HUES6 (cell line): Measurements from ENCODE around the gene MARCO.

Source experiments
- H3K27ac ChIP-seq: 2 replicates; pipeline ENCODE4 v1.7.0; 2013; ENCODE audit warnings: low read depth, mild to moderate bottlenecking, low read length, inconsistent platforms
- H3K27me3 ChIP-seq: 2 replicates; pipeline ENCODE4 v1.6.1; 2013; ENCODE audit warnings: low read length; ENCODE audit not compliant: control insufficient read depth, insufficient read depth
- H3K36me3 ChIP-seq: 2 replicates; pipeline ENCODE4 v1.6.1; 2013; ENCODE audit warnings: low read length; ENCODE audit not compliant: control insufficient read depth, insufficient read depth
- H3K4me1 ChIP-seq: 2 replicates; pipeline ENCODE4 v1.6.1; 2013; ENCODE audit warnings: low read length; ENCODE audit not compliant: control insufficient read depth, insufficient read depth
- H3K4me3 ChIP-seq: 2 replicates; pipeline ENCODE4 v1.5.1; 2013; ENCODE audit warnings: low read depth, low read length
- H3K9ac ChIP-seq: one replicate; pipeline ENCODE4 v1.6.1; 2013; ENCODE audit warnings: mild to moderate bottlenecking, low read length
- H3K9me3 ChIP-seq: 2 replicates; pipeline ENCODE4 v1.6.1; 2013; ENCODE audit warnings: low read depth, low read length; ENCODE audit not compliant: control insufficient read depth, insufficient read depth

MARCO gene, protein sequence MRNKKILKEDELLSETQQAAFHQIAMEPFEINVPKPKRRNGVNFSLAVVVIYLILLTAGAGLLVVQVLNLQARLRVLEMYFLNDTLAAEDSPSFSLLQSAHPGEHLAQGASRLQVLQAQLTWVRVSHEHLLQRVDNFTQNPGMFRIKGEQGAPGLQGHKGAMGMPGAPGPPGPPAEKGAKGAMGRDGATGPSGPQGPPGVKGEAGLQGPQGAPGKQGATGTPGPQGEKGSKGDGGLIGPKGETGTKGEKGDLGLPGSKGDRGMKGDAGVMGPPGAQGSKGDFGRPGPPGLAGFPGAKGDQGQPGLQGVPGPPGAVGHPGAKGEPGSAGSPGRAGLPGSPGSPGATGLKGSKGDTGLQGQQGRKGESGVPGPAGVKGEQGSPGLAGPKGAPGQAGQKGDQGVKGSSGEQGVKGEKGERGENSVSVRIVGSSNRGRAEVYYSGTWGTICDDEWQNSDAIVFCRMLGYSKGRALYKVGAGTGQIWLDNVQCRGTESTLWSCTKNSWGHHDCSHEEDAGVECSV

DNA sequence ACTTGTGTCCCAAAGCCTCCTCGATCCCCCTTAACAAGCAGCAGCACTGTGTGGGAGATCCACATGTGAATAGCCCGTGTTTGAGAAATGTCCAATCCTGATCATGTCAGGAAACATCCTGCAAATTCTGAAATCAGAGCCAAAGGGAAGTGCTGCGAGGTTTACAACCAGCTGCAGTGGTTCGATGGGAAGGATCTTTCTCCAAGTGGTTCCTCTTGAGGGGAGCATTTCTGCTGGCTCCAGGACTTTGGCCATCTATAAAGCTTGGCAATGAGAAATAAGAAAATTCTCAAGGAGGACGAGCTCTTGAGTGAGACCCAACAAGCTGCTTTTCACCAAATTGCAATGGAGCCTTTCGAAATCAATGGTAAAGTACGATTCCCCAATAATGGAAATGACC is at the start of gene MARCO:
Gene MARCO, plus strand, starts transcription at position 164 of the 400 bp plus-strand sequence. Its CDS starts 107 bp downstream, at position 271.
- Histone ChIP-seq H3K4me1 (no peaks in the 10 kb centered on the region), H3K9me3 (no peaks in the 10 kb centered on the region), H3K36me3 (no peaks in the 10 kb centered on the region), H3K27me3 (peaks cover 12% of the 10 kb centered on the region; the same call in 1 of the 2 replicates), H3K4me3 (no peak within 1 kb of the TSS), H3K9ac (no peak within 1 kb of the TSS), H3K27ac (no peak within 1 kb of the TSS)

DNA sequence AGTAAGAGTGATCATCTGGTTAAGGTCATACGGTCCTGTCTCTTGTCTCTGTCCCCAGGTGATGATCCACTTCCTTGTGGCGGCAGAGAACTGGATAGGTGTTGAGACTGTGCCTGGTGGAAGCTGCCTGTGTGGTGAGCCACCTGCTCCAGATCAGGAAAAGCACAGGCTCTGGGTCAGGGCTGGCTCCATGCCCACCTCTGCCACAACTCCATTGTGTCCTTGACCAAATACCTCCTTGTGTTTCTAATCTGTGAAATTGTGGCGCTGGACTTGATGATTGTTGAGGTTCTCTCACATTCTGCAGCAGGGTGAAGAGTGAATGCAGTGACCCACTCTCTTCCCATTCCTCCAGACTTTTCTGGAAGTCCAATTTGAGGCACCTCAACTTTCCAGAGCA is 48.9 kb upstream of the MARCO start:
- Histone ChIP-seq H3K4me1 (no peaks in the 10 kb centered on the region), H3K9ac (no peak overlapping the region), H3K4me3 (no peak overlapping the region), H3K36me3 (no peaks in the 10 kb centered on the region), H3K9me3 (peaks cover 7% of the 10 kb centered on the region), H3K27ac (no peak overlapping the region), H3K27me3 (peaks cover 3% of the 10 kb centered on the region; the same call in 1 of the 2 replicates)

DNA sequence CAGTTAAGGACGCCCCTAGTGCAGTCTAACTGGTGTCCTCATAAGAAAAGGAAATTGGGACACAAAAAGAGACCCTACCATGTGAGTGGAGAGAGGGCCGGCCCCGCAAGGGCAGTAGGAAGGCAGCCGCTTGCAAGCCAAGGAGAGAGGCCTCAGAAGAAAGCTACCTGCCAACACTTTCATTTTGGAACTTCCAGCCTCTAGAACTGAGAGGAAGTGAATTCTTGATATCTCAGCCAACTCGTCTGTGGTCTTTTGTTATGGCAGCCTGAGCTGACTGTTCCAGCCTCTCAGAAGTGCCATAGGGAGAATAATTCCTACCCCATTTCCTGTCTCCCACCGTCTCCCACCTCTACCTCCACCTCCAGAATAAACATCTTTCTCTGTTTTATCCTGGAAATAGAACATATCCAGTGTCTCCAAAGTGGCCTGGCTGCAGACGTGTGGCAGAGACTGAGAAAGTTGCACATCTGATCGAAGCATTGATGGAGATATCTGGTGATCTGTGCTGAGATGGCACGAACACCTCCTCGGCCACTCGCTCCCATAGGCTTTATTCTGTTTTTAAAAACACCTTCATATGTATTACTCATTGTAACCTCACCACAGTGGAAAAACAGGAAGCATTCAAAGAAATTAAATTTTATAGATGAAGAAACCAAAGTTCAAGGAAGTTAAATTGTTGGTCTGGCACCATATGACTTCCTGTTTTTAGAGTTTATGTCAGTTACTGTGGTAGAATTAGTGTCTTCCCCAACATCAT is 39.5 kb upstream of the MARCO start:
- H3K27ac ChIP-seq = no peak overlapping the region
- H3K9me3 ChIP-seq = no peaks in the 10 kb centered on the region
- H3K27me3 ChIP-seq = 0 out of 2 replicates have a peak, but pooled peaks cover 9% of the 10 kb centered on the region
- no peak overlapping the region for H3K4me3 ChIP-seq
- no peak overlapping the region for H3K9ac ChIP-seq
- H3K36me3 ChIP-seq = no peaks in the 10 kb centered on the region
- no peaks in the 10 kb centered on the region for H3K4me1 ChIP-seq

DNA sequence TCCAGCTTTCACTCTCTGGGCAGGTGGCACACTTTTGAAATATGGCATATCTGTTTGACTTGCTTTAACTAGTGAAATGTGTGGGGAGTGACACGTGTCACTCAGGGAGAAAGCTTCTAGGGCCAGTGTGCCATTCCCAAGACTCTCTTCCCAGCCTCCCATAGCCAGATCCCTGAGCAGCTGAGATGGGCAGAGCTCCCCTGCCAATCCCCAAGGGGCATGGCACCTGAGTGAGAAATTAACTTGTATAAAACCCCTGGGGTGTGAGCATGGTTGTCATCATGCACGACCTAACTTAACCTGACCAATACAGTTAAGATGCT is 39.0 kb upstream of the MARCO start:
- Histone ChIP-seq H3K9ac (no peak overlapping the region), H3K27me3 (0 out of 2 replicates have a peak, but pooled peaks cover 9% of the 10 kb centered on the region), H3K9me3 (no peaks in the 10 kb centered on the region), H3K4me1 (no peaks in the 10 kb centered on the region), H3K4me3 (no peak overlapping the region), H3K36me3 (no peaks in the 10 kb centered on the region), H3K27ac (no peak overlapping the region)

DNA sequence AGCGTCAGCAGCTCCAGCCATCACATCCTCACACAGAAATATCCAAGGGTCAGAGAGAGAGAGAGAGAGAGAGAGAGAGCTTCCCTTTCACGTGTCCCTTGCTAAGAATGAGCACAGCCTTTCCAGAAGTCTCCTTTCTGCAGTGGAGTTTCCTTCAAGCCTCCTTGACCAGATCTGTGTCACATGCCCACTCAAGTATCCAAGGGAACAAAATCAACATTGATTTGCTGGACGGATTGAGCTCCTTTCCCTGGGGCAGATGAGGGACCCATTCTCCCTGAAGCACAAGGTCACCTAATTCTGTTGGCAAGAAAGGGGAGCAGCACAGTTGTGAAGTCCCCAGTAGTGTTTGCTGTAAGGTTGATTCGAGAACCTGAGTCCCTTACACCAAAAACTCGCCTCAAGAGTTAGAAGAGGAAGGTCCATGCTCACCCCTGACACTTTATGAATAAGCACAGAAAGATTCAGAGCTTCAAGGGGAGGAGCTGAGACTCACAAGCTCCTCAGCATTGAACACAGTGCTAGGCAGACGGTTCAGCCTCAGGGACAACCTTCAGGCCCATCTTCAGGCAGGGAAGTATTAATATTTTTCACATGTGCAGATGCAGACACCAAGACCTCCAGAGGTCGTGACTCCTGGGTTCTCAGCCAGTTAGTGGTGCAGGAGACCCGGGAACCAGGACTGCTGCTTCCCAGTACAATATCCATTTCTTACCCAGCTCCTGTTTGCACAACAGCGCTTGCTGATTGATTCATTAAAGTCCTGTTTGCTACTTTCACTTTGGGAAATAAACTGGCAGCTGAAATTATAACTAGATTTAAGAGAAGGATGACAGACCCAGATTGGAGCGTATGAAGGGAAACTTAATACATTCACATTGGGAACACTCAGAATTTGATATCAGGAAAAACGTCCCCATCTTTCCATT is 38.2 kb upstream of the MARCO start:
- 0 out of 2 replicates have a peak, but pooled peaks cover 9% of the 10 kb centered on the region for H3K27me3 ChIP-seq
- H3K4me3 ChIP-seq = no peak overlapping the region
- H3K36me3 ChIP-seq = no peaks in the 10 kb centered on the region
- no peaks in the 10 kb centered on the region for H3K9me3 ChIP-seq
- H3K4me1 ChIP-seq = no peaks in the 10 kb centered on the region
- H3K27ac ChIP-seq = no peak overlapping the region
- H3K9ac ChIP-seq = no peak overlapping the region

DNA sequence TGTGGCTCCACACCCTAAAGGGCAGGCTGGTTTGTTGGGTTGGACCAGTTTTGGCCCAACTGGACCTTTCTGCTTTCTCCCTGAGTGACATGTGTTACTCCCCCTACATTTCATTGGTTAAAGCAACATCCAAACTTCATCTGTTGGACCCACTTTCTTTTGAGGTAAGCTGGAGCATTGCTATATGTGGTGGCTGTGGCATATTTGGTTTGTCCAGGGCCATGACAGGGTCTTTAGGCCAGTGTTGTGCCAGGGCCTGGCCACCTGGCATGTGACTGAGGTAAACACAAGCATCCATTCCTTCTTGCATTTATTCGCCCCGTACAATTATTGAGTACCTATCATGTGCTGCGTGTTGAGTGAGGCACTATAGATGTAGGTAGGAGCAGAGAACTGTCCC is 36.8 kb upstream of the MARCO start:
- Histone ChIP-seq H3K27ac (no peak overlapping the region), H3K9ac (no peak overlapping the region), H3K36me3 (no peaks in the 10 kb centered on the region), H3K27me3 (0 out of 2 replicates have a peak, but pooled peaks cover 9% of the 10 kb centered on the region), H3K9me3 (no peaks in the 10 kb centered on the region), H3K4me1 (no peaks in the 10 kb centered on the region), H3K4me3 (no peak overlapping the region)

DNA sequence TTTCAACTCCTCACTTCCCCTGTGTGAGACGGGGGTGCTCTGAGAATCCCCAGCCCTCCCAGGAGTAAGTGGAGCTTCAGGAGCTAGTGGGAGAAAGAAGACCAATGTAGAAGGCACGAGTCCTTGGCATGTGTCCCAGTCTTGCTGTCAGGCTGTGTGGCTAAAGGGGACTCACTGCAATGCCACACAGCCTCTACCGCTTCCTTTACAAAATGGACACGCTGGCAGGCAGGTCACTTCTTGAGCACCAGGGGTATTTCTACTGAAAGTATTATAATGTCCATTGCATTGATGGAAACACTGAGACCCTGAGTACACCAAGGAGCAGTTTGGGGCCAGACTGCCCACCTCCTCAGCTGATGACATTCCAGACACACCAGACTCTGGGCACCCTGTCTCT is 35.8 kb upstream of the MARCO start:
- no peaks in the 10 kb centered on the region for H3K9me3 ChIP-seq
- no peak overlapping the region for H3K4me3 ChIP-seq
- H3K36me3 ChIP-seq = no peaks in the 10 kb centered on the region
- H3K27me3 ChIP-seq = 0 out of 2 replicates have a peak, but pooled peaks cover 9% of the 10 kb centered on the region
- H3K27ac ChIP-seq = no peak overlapping the region
- H3K4me1 ChIP-seq = no peaks in the 10 kb centered on the region
- no peak overlapping the region for H3K9ac ChIP-seq

DNA sequence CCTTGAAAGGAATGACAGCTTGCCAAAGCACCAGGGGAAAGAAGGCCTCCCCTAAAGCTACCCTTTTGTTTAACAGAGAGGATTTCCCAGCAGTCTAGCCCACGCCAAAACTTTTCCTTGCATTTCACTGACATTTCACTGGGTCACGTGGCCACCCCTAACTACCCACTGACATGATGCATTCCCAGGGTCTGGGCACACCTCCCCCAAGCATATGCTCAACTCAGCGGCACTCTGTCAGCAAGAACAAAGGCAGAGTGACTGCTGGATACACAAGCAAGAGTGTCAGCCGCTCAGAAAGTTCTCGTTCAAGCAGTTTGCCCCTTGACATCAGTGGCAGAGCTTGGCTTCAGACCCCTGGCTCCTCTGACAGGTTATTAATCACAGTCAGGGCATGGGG is 34.2 kb upstream of the MARCO start:
- Histone ChIP-seq H3K36me3 (no peaks in the 10 kb centered on the region), H3K9me3 (no peaks in the 10 kb centered on the region), H3K27me3 (0 out of 2 replicates have a peak, but pooled peaks cover 6% of the 10 kb centered on the region), H3K4me1 (no peaks in the 10 kb centered on the region), H3K27ac (no peak overlapping the region), H3K4me3 (no peak overlapping the region), H3K9ac (no peak overlapping the region)

DNA sequence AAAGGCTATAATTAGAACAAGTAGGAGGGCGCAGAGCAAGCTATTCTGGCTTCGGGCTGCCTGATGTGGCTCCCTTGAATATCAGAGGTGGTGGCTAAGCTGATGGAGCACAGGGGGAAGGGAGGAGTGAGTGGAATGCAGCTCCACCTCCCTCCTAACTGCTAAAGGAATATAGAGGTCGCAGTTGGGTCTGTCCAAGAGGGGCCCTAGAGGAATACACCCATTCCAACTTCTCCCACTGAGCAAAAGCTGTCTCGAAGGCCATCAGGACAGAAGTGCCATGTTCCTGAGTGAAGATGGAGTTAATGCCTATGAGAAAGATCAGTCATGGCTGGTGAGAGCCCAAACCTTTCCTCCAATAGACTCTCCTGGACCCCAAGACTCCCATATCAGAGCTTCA is 32.8 kb upstream of the MARCO start:
- Histone ChIP-seq H3K4me3 (no peak overlapping the region), H3K36me3 (no peaks in the 10 kb centered on the region), H3K9ac (no peak overlapping the region), H3K9me3 (no peaks in the 10 kb centered on the region), H3K27me3 (no peaks in the 10 kb centered on the region), H3K27ac (no peak overlapping the region), H3K4me1 (no peaks in the 10 kb centered on the region)

DNA sequence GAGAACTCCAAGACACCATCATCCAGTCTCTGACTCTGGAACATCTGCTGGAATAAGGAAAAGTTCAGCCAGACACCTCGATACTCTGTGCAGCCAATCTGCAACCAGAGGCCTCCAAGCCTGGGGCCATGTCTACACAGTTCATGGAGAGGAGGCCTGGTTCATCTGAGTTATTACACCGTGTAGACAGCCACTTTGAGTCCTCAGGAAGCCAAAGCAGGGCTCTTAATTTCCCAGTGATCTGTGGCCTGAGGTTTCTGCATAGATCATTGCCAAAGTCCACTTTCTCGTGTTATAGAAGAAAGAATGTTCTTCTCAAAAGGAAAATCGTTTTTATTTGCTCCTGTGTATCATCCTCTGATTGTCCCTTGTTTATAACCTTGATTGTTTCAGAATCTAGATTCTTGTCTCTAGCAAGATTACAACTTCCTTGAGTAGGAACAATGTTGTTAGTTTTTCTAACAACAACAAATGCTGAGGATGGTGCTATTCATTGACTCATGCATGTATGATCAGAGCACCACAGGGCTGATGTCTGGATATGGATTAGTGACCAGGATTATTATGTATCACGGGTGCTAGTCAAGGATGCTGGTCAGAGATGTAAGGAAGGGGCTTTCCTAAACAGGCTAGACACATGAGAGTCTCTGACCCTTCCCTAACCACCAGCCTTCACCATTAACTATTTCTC is 30.7 kb upstream of the MARCO start:
- no peaks in the 10 kb centered on the region for H3K27me3 ChIP-seq
- H3K4me1 ChIP-seq = no peaks in the 10 kb centered on the region
- no peaks in the 10 kb centered on the region for H3K9me3 ChIP-seq
- no peak overlapping the region for H3K27ac ChIP-seq
- no peaks in the 10 kb centered on the region for H3K36me3 ChIP-seq
- no peak overlapping the region for H3K9ac ChIP-seq
- no peak overlapping the region for H3K4me3 ChIP-seq
